Kidney tubule cell (primary cell): ENCODE measurements around the gene GPRC5B.

Source experiments
- DNase-seq: peaks from one replicate; pipeline ENCODE4 v3.0.0-alpha.2; 2018; ENCODE audit warnings: low spot score

Gene GPRC5B, protein sequence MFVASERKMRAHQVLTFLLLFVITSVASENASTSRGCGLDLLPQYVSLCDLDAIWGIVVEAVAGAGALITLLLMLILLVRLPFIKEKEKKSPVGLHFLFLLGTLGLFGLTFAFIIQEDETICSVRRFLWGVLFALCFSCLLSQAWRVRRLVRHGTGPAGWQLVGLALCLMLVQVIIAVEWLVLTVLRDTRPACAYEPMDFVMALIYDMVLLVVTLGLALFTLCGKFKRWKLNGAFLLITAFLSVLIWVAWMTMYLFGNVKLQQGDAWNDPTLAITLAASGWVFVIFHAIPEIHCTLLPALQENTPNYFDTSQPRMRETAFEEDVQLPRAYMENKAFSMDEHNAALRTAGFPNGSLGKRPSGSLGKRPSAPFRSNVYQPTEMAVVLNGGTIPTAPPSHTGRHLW

DNA sequence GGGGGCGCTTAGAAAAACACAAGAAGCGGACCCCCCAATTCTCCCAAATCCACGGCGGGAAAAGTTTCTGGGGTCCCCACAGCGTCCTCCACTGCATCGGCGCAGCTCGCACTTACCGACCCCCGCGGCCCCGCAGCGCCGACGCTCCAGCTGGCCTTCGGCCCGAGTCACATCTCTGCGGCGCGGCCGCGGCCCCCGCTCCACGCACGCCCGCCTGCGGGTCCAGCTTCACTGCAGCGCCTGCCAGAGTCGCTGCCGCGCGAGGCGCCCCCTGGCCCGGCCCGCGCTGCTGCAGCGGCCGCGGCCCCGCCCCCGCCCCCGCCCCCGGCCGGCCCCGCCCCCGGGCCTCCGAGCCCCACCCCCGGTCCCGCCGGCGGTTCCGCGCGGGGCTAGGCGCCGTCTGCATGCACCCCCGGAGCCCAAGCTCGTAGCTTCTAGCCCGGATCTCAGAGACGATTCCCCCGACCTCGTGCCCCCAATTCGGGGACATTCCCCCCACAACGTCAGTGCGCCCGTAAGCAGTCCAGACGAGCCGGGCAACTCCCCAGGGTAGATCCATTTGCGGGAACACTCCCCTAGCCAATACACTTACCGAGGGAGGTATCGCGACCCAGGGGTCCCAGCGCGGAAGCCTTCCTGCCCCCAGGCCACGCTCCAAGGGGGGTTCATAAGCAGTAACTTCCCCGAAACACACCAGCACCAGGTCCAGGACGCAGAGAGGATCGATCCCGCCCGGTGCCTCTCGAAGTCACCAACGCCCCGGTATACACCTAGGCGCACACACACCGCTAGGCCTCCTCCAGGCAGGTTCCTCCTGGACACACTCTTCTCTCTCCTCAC is at the start of gene GPRC5B:
Gene GPRC5B, minus strand, starts transcription at position 238 of the 840 bp plus-strand sequence. CDS start 12,003 bp downstream, outside the sequence.
- peak; percentile 19 for DNase-seq

DNA sequence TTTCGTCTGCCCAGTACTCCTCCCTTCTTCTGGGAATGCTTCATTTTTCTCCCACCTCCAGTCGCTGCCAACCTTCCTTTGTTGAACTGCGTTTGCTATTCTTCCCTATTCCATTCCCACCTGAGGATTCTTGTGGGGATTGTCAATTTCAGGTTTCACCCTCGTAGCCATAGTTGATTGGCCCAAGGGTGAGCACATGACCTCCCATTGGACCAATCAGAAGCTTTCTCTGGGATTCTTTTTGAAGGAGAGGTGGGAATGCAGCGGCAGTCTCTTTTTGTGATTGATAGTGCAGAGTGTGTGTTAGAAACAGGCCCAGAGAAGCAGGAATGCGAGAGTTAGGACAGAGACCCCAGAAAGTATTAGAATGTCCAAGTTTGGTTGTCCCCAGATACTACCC is 49.1 kb upstream of the GPRC5B start:
- no peak for DNase-seq

- no peak for DNase-seq
These were observed 44.4 kb upstream of the GPRC5B start for GRCh38 chr16:19929062-19929511.

DNA sequence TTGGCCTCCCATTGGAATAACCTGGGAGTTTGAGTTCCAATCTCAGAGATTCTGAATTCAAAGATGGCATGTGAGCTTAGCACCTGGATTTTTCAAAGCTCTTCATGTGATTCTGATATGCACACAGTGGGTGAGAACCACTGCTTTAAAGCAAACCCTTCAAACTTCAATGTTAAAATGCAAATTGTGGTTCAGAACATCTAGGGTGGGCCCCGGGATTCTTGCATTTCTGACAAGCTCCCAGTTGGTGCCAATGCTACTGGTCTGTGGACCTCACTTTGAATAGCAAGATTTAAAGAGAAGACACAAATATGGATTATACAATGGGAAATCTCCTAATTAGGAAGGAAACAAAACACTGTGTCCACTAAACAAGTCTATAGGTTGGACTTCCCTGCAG is 43.8 kb upstream of the GPRC5B start:
- DNase-seq = no peak

- peak; percentile 78 for DNase-seq
These were observed 42.1 kb upstream of the GPRC5B start for GRCh38 chr16:19926449-19927390.

- no peak for DNase-seq
These were observed 38.7 kb upstream of the GPRC5B start for GRCh38 chr16:19923396-19923795.

DNA sequence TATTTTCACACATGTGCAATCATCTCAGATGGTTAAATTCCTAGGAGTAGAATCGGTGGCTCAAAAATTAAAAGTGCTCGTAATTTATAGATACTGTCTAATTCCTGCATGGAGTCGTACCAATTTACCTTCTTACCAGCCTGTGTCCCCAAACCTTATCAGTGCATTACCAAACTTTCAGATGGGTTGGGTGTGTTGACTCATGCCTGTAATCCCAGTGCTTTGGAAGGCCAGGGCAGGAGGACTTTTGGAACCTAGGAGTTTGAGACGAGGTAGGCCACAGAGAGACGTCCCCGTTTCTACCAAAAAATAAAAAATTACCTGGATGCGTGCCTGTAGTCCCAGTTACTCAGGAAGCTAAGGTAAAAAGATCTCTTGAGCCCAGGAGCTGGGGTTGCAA is 34.5 kb upstream of the GPRC5B start:
- DNase-seq = no peak

GRCh38 chr16:19916064-19916463 is 31.4 kb upstream of the GPRC5B start:
- DNase-seq = no peak

DNA sequence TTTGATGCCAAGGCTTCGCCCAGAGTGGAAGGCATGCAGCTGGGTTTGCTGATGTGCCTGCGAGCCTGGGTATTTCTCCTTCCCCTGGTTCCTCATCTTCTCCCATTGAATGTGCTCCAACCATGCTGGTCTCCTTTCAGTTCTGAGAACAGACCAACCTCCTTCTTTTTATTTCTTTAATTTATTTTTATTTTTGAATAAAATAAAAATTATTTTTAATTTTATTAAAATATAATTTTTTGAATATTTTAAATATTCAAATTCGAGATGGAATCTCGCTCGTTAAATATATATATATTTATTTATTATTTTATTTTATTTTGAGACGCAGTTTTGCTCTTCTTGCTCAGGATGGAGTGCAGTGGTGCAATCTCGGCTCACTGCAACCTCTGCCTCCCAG is 30.2 kb upstream of the GPRC5B start:
- DNase-seq = no peak

DNA sequence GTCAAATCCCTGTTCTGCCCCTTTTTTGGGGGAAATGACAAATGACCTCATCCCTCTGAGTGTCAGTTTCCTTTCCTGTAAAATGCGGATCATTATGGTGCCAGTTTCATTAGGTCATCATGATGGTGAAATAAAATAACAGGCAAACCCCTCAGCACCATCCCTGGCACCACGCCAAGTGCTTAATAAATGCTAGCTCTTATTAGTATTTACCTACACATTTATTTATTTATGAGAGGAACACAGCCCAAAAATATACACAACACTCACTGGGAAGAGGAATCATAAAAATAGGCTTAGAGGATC is 28.6 kb upstream of the GPRC5B start:
- DNase-seq = peak; percentile 35

DNA sequence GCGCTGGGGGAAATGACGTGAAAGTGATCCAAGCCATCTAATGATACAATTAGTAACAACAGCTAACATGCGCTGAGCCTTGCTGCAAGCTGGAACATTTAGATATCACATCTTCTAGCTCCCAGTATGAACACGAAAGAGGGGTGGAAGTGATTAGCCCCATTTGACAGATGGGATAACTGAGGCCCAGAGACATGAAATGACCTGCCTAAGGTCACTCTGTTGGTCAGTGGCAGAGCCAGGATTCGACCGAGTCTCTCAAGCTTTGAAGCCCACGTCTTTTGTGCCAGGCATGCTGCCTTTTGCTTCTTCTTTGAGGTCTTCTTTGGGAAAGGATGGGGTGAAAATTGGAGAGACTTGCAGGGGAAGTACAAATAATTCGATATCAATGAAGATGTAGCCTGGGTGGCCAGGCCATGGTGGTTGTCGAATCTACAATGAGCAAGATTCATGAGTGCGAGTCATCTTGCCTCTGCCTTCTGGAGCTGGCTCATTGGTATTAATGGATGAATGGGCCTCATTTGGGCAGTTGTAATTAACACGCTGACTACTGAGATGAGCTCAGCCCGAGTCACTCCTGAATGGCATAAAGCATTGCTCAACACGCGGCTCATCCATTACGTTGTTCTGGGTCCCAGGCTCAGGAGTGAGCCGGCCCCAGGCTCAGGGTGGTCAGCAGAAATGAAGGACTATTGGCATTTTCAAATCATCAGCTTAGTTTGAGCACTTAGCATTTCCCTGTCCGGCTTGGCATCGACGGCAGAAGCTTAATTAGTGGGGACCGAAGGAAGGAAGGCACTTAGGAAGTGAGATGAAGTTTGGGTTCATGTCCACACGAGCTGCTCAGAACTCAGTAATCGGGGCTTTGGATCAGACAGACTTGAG is 28.0 kb upstream of the GPRC5B start:
- DNase-seq = peak; percentile 91

GRCh38 chr16:19911747-19912454 is 27.3 kb upstream of the GPRC5B start:
- DNase-seq = no peak

- DNase-seq = no peak
These were observed 26.6 kb upstream of the GPRC5B start for GRCh38 chr16:19911204-19911603.

- DNase-seq = no peak
These were observed 25.2 kb upstream of the GPRC5B start for GRCh38 chr16:19909750-19910322.

DNA sequence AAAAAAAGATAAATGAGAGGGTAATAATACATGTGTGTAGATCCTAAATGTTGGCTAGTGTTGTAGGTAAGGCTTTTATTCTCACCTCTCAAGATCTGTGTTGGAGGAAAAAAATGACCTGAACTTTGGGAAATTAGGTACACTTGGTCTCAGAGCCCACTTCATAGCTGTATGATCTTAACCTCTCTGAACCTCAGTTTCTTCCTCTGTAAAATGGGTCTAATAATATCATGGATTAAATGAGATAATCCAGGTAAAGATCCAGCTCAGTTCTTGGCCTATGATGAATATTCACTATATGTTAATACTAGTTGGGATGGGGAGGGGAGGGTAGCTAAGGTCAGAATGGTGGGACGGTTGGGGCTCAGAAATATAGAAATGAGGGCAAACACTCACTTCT is 24.3 kb upstream of the GPRC5B start:
- DNase-seq = no peak

DNA sequence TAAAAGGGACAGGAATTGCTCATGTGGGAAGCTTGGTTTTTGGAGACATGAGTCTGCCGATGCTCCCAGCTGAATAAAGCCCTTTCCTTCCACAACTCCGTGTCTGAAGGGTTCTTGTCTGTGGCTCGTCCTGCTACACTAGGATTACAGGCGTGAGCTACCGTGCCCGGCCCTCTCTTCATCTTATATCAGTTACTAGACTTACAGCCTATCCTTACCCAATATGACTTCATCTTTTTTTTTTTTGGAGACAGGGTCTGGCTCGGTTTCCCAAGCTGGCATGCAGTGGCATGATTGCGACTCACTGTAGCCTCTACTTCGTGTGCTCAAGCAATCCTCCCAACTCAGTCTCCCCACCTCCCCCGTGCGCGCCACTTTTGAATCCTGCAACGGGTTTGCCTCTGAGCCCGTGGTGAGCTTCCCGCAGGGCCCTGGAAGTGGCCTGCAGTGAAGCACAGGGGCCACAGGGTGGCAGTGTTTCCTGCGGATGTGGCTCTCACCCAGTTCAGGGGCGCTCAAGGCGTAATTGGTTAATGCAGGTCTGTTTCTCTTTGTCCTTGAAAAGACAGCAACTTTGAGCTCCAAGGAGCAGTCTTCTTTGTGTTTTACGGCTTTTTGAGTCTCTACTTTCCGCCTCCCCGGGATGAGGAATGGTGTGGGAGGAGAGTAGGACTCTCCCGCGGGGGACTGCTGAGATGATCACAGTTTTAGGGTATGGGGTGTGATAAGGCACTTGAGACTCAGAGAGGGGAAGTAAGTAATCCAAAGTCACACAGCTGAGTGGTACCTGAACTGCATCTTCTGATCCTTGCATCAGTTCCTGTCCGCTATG is 22.7 kb upstream of the GPRC5B start:
- DNase-seq = peak; percentile 74

GRCh38 chr16:19901164-19901563 is 16.5 kb upstream of the GPRC5B start:
- no peak for DNase-seq

- no peak for DNase-seq
These were observed 14.9 kb upstream of the GPRC5B start for GRCh38 chr16:19899605-19899955.

DNA sequence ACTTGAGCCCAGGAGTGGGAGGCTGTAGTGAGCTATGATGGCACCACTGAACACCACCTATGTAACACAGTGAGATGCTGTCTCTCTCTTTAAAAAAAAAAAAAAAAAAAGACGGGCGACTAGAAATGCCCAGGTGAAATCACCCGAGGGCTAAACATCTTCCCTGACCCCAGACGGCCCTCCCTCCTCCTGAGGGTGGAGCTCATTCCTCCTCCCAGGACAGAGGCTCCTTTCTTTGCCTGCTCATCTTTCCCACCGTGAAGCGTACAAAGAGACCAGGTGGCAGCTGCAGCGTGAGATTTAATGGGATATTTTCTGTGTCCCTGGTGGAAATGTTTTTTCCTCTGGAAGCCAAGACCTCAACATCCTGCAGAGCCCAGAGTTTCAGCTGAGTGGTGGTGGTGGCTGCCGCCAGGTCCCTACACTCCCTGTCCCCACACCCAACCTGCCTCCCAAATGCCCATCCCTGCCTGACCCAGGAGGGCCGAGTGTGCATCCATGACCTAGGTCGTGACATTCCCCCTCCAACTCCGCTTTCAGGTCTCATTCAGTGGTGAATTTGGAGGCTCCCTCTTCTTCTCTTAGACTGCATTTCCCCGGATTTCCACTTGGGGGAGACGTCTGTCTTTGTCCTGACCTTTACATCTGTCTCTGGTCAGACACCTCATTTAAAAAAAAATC is 14.4 kb upstream of the GPRC5B start:
- DNase-seq = peak; percentile 64
